Caco-2 (cell line): Measurements from ENCODE around the gene HERPUD2. TPM values are rescaled to one million over a fixed set of nuclear protein-coding genes. Genes with fewer than 3 reads are reported as not detected.

Experiments used
- BruUV-seq: library from RNA; stranded (reverse); fragments of 400-500 nt; replicated peaks from 2 replicates; lab custom pipeline; 2021; lab: Mats Ljungman, UMichigan
- CTCF ChIA-PET: fragments of 300-600 bp; sonication (Branson Sonifier 250); formaldehyde crosslinking; loops from one replicate; lab custom pipeline; 2022; ENCODE audit warnings: antibody characterized with exemption; lab: Charles Lee
- POLR2A ChIA-PET: fragments of 300-600 bp; sonication (Branson Sonifier 250); formaldehyde crosslinking; loops from one replicate; lab custom pipeline; 2022; ENCODE audit warnings: antibody characterized with exemption; lab: Charles Lee
- DNase-seq, 2 experiments: peaks; one replicate each; pipeline versions ENCODE4 v3.0.0 to v3.0.0-alpha.2; 2020 to 2022
- H3K27me3 ChIP-seq: replicated peaks from 2 replicates; pipeline ENCODE4 v1.6.0; 2011; ENCODE audit warnings: low read length; ENCODE audit not compliant: control insufficient read depth, insufficient read depth
- H3K36me3 ChIP-seq: 2 replicates; pipeline ENCODE4 v1.5.1; 2011; ENCODE audit warnings: low read length; ENCODE audit not compliant: control insufficient read depth, insufficient read depth
- H3K4me1 ChIP-seq: fragments of 250-450 bp; sonication (Bioruptor Pico); 2 replicates; pipeline ENCODE4 v1.5.1; 2020; ENCODE audit warnings: mild to moderate bottlenecking
- H3K4me3 ChIP-seq: 2 replicates; pipeline ENCODE4 v1.5.1; 2011; ENCODE audit warnings: low read depth, mild to moderate bottlenecking, control low read depth, low read length
- H3K9me3 ChIP-seq: fragments of 250-450 bp; sonication (Bioruptor Pico); 2 replicates; pipeline ENCODE4 v1.5.1; 2020; ENCODE audit warnings: mild to moderate bottlenecking, moderate library complexity
- H3K27ac Mint-ChIP-seq: one replicate; pipeline ENCODE4 v1.8.0; 2022; ENCODE audit warnings: mixed read lengths; ENCODE audit not compliant: unreplicated experiment
- H3K27me3 Mint-ChIP-seq: one replicate; pipeline ENCODE4 v1.8.0; 2022; ENCODE audit warnings: mixed read lengths; ENCODE audit not compliant: insufficient read depth, unreplicated experiment
- H3K36me3 Mint-ChIP-seq: one replicate; pipeline ENCODE4 v1.8.0; 2022; ENCODE audit warnings: mild to moderate bottlenecking, mixed read lengths; ENCODE audit not compliant: insufficient read depth, unreplicated experiment
- H3K4me1 Mint-ChIP-seq: one replicate; pipeline ENCODE4 v1.8.0; 2022; ENCODE audit warnings: low read depth, mixed read lengths; ENCODE audit not compliant: unreplicated experiment
- H3K4me3 Mint-ChIP-seq: one replicate; pipeline ENCODE4 v1.8.0; 2022; ENCODE audit warnings: mild to moderate bottlenecking, moderate library complexity, mixed read lengths; ENCODE audit not compliant: unreplicated experiment
- H3K9me3 Mint-ChIP-seq: one replicate; pipeline ENCODE4 v1.8.0; 2022; ENCODE audit warnings: mixed read lengths; ENCODE audit not compliant: unreplicated experiment
- CTCF ChIP-seq, 2 experiments: fragments of 200-600 bp in 1 of 2; IDR thresholded peaks; 1 replicate in 1 of 2; 2 replicates in 1 of 2; pipeline versions ENCODE4 v1.5.1 to v1.8.0; 2011 to 2022; ENCODE audit warnings: antibody characterized with exemption in 1 of 2, control low read depth in 1 of 2, inconsistent platforms in 1 of 2, low read depth in 1 of 2, low read length in 1 of 2, mild to moderate bottlenecking in 1 of 2, moderate library complexity in 1 of 2; ENCODE audit not compliant: insufficient read depth in 1 of 2, severe bottlenecking in 1 of 2, unreplicated experiment in 1 of 2
- intact Hi-C: fragments of 100-400 bp; cut with micrococcal nuclease; formaldehyde crosslinking; loops from one replicate; pipeline ENCODE4 v1.10.0; 2022; ENCODE audit not compliant: unreplicated experiment
- total RNA-seq: library from RNA; stranded (reverse); gene quantifications from 2 replicates; pipeline ENCODE4 v1.2.3, GENCODE V29; 2022

Gene HERPUD2
- total RNA-seq, 1 experiment from 2014 or later = 25.2 TPM

GRCh38 chr7:35726654-35727053, 31.7 kb upstream of the HERPUD2 start:
- Histone ChIP-seq H3K27me3 (no peaks in the 10 kb centered on the region), H3K4me1 (peaks cover 29% of the 10 kb centered on the region), H3K9me3 (0 out of 2 replicates have a peak, but pooled peaks cover 2% of the 10 kb centered on the region), H3K4me3 (no peak overlapping the region), H3K36me3 (no peaks in the 10 kb centered on the region)
- Mint-ChIP-seq H3K27me3 (no peaks in the 10 kb centered on the region), H3K4me1 (peaks cover 23% of the 10 kb centered on the region), H3K4me3 (no peak overlapping the region), H3K36me3 (no peaks in the 10 kb centered on the region), H3K9me3 (no peaks in the 10 kb centered on the region), H3K27ac (no peak overlapping the region)
- CTCF ChIA-PET = no interaction called here
- POLR2A ChIA-PET = no interaction called here
- intact Hi-C loops = no loop called here
- no peak for DNase-seq
- TF ChIP-seq CTCF (IDR thresholded peaks at IDR 0.05; ENCODE audit: insufficient read depth in 1 of 2, low read depth in 1 of 2, low read length in 1 of 2, severe bottlenecking in 1 of 2, unreplicated experiment in 1 of 2) = no peak
- BruUV-seq = no TSS peak

GRCh38 chr7:35725280-35725680, 30.3 kb upstream of the HERPUD2 start:
- H3K27ac Mint-ChIP-seq = no peak overlapping the region
- no peaks in the 10 kb centered on the region for H3K27me3 Mint-ChIP-seq
- no peak for DNase-seq
- ChIA-PET POLR2A (interaction anchor here (0.5 kb wide), 1 partner anchor 15 kb away, joined by 8 read pairs; no protein-coding TSS in a partner anchor), CTCF (no interaction called here)
- intact Hi-C loops = no loop called here
- no peaks in the 10 kb centered on the region for H3K27me3 ChIP-seq
- peaks cover 20% of the 10 kb centered on the region for H3K4me1 Mint-ChIP-seq
- no TSS peak for BruUV-seq
- H3K4me3 ChIP-seq = no peak overlapping the region
- no peak overlapping the region for H3K4me3 Mint-ChIP-seq
- no peaks in the 10 kb centered on the region for H3K9me3 Mint-ChIP-seq
- no peak for TF ChIP-seq CTCF (IDR thresholded peaks at IDR 0.05; ENCODE audit: insufficient read depth in 1 of 2, low read depth in 1 of 2, low read length in 1 of 2, severe bottlenecking in 1 of 2, unreplicated experiment in 1 of 2)
- H3K36me3 ChIP-seq = no peaks in the 10 kb centered on the region
- H3K36me3 Mint-ChIP-seq = no peaks in the 10 kb centered on the region
- H3K4me1 ChIP-seq = peaks cover 19% of the 10 kb centered on the region
- H3K9me3 ChIP-seq = 0 out of 2 replicates have a peak, but pooled peaks cover 3% of the 10 kb centered on the region

- Mint-ChIP-seq H3K9me3 (no peaks in the 10 kb centered on the region), H3K36me3 (no peaks in the 10 kb centered on the region), H3K4me1 (peaks cover 14% of the 10 kb centered on the region), H3K27me3 (no peaks in the 10 kb centered on the region), H3K27ac (no peak overlapping the region), H3K4me3 (no peak overlapping the region)
- ChIA-PET POLR2A (no interaction called here), CTCF (no interaction called here)
- intact Hi-C loops = no loop called here
- TF ChIP-seq CTCF (IDR thresholded peaks at IDR 0.05; ENCODE audit: insufficient read depth in 1 of 2, low read depth in 1 of 2, low read length in 1 of 2, severe bottlenecking in 1 of 2, unreplicated experiment in 1 of 2) = no peak
- no peak for DNase-seq
- H3K36me3 ChIP-seq = no peaks in the 10 kb centered on the region
- H3K27me3 ChIP-seq = no peaks in the 10 kb centered on the region
- H3K4me1 ChIP-seq = peaks cover 23% of the 10 kb centered on the region
- no TSS peak for BruUV-seq
- no peak overlapping the region for H3K4me3 ChIP-seq
- H3K9me3 ChIP-seq = 0 out of 2 replicates have a peak, but pooled peaks cover 3% of the 10 kb centered on the region
Observed at GRCh38 chr7:35723011-35723410, 28.1 kb upstream of the HERPUD2 start.
